Amniotic stem cell (primary cell): ENCODE results near the gene CNTN1.
"Not testable (repeated sequence)": the region's sequence is repeated elsewhere in the genome, so short reads cannot be mapped to it uniquely, and the experiment has no call there.

Source experiments
- DNase-seq: peaks from one replicate; lab custom pipeline; 2025; lab: John Stamatoyannopoulos, UW

CNTN1 gene

DNA sequence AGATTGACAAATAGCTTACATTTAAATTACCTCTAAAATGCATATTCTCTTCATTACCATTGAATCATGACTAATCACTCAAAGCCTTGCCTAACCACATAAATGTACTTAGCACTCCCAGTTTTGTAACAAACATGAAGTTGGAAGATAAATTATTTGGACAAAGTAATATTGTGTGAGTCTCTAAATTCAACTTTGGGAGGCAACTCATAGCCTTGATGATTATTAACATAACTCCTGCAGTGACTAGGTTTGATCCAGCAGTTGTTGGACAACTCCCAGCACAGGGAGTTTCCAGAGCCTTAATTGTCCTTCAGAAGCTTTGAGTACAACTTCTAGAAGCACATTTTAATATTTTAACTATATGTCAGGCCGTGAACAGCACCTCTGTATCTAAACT, 342.4 kb downstream of the CNTN1 start:
- DNase-seq, result no peak

DNA sequence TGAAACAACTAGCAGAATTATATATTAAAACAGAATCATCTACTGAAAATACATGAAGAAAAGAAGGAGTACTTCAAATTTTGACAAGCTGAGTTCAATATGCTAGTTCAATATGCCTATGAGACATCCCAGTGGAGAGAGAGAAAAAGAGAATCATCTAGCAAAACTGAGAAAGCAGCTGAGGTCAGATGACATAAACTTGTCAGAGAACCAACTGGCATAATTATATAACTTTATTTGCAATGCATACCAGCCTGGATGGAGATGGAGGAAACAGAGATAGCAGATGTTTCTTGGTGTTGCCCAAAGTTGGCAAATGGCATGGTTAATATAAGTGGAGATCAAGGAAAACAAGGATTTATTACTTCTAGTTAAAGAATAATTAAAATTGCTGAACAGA, 347.2 kb downstream of the CNTN1 start:
- DNase-seq, result no peak

DNA sequence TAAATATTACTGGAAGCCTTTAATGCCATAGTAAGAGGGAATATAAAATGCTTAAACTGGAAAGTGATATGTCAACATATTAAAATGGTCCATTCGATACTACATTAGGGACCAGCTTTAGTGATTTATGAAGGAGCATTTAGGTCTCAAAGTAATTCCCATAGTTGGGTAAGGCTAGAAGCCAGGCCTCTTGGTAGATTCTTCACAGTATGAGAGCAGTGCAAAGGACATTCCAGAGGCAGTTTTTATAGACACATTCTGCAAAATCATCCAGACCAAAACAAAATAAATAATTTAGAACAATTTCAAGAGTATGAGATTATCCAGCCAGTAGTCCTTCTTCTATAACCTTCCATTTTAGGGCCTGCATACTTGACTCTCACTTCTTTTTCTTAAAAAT, 353.3 kb downstream of the CNTN1 start:
- DNase-seq, result no peak

DNA sequence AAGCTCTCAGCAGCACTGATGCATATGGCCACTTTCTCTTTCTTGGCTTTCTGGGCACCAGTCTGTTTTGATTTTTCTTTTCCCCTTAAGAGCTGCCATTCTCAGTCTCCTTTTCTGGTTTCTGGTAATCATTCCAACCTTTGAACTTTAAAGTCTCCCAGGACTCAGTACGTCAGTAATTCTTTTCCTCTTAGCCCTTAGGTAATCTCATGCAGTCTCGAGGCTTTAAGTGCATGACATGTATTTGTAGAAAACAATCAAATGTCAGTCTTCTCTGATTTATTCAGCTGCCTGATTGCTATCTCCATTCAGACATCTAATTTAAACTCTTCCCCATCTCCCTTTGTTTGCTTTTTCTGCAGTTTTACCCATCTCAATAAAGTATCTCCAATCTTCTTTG, 356.8 kb downstream of the CNTN1 start:
- DNase-seq, result no peak

DNA sequence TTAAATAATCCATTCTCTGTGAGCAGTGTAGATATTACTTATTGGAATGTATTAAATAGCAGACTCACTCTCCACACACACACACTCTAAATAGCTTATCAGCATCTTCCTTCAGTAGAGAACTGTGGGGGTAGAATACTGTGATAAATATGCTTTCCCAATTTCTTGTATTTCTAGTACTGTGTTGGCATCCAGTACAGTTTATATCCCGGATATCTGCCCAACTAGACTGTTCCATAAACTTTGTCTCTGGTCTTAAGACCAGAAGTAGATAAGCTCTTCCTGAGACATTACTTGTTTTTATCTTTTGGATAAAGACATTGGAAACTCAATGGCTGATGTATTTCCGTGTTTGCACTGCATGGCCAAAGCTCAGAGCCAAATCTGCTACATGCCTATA, 359.7 kb downstream of the CNTN1 start:
- no peak for DNase-seq

DNA sequence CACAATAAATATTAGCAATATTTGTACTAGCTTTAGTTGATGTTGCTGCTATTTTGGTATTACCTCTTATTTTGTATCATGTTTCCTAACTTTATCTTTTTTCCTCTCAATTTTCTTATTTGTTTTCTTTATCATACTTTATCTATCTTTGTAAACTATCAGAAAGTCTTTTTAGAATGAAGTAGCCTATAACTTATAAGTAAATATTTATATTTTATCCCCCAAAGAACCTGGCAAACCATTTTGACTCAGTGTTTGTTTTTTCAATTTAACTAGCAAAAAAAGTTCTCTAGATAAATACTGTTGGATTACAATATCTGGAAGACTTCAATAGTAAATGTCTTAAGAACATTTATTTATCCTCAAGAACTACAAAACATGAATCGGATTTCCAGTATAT, 360.2 kb downstream of the CNTN1 start:
- DNase-seq, result no peak

DNA sequence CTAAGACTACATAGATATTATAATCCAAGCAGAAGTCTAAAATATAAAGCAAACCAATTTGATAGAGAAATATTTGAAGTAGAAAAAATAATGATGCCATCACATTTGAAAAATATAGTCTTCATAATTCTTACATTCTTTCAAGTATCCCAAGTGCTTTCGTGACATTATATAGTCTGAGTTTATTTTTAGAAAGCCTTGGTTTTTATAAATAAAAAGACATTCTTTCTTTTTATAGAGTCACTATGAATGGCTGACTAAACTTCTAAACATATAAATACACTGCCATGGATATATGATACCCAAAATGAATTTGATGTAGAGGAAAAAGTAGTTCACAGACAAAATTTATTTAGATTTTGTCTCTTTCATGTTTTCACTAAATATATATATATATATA, 360.8 kb downstream of the CNTN1 start:
- DNase-seq, result no peak

DNA sequence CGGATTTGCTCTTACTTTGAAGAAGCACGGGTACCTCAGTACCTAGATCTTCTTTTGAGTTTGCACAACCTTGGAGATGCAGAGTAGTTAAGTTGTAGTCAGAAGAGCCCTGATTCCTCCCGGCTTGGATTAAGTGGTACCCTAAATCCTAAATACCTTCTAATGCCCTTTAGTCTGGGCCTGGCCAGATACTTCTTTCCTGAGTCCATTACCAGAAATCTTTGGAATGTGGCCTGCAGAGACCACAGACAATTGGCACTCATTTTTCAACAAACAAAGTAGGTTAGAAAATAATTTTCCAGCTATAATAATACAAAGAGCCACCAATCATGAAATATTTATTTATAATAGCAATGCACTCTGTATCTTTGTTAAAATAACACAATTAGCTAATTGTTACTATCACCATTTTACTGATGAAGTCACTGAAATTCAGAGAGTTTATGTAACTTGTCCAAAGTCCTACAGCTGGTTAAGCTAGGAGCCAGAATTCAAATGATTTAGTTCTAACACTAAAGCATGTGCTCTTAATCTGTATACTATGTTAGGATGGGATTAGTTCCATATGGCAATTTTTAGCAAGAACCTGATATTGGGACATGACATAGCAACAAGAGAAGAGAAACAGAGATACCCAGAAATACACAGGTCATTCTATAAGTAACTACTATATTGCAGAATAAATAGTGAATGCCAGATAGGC, 363.8 kb downstream of the CNTN1 start:
- DNase-seq, result no peak

DNA sequence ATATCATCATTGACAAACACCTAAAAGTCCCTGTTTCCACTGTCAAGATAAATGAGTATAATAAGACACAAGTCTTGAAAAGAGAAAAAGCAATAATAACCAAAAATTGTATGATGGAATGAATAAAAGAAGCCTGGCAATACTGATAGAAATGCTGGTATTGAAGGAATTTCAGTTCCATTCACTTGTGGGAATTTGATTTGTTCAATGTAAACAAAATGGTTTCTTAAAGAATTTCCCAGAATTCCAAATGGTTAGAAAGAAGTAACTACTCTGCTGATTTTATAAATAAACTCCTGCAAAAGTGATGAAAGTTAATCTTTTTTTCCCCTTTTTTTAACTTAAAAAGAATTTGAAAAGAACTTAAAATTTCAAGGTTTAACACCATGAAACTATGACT, 366.0 kb downstream of the CNTN1 start:
- DNase-seq, result no peak

DNA sequence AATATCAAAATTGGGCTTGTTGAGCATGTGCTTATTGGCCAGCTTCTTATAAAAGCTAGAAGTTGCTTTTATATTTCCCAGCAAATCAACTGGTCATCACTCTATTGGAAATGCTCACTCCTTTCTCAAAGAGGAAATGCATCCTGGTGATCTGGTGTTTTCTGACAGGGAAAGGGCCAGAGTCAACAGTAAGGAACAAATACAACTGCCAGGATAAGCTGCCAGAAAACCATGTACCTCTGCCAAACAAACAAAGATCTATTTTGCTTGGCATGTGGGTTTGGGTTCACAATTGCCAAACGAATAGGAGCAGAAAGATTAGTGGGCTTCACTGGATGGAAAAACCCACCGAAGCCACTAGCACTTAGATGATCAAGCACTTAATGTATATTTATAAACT, 369.0 kb downstream of the CNTN1 start:
- DNase-seq, result no peak

DNA sequence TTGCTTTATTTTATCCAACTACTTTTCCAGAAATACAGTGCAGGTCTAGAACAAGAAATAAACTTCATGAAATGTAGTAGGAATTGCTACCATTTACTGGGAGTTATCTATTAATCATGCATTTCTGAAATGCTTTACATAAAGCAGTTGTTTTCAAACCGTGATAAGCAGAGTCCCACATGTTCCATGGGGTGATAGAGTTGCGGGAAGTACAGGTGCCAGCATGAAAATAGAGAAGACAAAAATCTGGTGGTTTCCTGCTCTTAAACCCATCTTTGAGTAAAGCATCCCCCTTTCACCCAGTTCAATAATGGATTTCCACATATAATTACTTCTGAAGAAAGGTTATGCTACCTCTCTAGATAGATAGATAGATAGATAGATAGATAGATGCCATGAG, 372.2 kb downstream of the CNTN1 start:
- no peak for DNase-seq

DNA sequence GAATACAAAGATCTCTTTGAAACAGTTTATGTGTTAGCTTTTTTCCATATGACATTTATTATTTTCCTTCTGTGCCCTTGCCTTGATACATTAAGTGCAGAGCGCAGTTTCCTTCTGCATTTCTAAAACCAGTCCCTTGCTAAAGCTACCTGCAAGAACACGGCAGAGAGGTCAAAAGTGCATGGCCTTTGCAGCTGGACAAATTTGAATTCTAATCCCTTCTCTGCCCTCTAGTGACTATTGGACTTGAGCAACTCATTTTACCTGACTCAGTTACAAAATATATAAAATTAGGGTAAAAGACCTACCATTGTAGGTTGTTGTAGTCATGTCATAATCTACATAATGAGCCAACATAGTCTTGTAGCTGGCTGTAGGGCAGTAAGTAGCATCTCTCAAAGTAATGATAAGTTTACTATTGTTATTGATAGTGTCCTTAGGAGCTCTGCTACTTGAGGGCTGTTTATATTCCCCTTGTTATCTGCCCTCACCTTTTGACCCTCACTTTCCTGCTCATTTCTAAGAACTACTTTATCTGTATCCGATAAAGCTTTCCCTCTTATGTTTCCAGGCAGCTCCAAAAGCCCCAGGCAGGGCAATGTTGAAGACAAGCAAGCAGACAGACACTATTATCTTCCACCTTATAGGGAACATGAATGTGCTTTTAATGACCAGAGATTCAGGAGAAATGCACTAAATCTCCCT, 375.9 kb downstream of the CNTN1 start:
- DNase-seq, result no peak

DNA sequence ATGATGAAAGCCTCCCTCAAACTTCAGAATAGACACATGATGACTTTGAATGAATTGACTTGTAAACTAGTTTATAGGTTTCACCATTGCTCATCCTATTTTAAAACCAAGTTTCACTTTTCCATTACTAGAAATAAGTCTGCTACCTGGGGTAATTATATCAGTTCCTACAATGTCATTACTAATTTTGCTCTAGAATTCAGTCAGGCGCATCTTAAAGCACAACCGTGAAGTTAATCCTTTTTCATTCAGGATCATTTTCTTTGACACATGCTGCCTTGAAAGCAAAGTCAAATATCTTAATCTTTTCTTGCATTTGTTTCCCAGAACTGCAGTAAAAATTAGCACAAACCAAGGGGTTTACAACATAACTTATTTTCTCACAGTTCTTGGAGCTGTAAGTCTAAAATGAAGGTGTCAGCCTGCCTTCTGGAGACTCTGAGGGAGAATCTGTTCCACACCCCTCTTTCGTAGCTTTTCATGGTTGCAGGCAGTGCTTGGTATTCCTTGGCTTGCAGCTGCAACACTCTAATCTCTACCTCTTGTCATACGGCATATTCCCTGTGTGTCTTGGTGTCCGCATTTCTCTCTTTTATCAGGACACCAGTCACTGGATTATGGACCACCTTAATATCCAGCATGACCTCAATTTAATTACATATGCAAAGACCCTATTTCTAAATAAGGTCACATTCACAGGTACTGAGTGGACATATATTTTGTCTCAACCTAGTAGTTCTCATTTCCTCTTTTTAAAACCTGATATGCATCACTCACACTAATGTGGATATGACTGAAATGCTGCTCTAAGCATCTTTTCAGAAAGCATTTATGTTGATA, 381.6 kb downstream of the CNTN1 start:
- no peak for DNase-seq

DNA sequence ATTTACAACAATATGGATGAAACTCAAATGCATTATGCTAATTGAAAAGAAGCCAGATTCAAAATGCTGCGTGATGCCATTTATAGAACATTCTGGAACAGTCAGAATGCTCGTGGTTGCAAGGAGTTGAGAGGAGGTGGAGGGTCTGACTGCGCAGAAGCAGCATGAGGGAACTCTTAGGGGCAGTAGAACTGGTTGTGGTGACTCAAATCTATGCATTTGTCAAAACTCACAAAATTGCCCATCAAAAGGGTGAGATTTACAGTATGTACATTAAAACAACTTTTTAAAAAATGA, 382.2 kb downstream of the CNTN1 start:
- no peak for DNase-seq

DNA sequence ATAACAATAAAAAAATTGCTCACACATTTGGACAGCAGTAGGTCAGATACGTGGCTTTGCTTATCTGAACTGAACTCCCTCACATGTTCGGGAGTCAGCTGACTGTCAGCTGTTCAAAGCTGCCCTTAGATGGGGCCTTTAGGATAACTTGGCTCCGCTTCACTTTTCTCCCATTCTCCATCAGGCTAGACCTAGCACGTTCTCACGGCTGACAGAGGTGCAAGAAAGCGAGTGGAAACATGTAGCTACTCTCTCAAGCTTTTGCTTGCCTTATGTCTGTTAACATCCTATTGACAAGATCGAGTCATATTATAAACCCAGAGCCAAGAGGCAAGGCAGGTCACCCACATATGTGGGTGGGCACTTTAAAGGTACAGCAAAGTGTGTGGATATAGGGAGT, 383.9 kb downstream of the CNTN1 start:
- DNase-seq, result no peak

DNA sequence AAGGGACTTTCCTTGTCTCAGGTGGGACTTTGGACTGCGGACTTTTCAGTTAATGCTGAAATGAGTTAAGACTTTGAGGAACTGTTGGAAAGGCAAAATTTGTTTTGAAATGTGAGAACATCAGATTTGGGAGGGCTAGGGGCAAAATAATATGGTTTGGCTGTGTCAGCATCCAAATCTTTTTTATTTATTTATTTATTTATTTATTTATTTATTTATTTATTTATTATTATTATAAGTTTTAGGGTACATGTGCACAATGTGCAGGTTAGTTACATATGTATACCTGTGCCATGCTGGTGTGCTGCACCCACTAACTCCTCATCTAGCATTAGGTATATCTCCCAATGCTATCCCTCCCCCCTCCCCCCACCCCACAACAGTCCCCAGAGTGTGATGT, 389.0 kb downstream of the CNTN1 start:
- DNase-seq, result not testable (repeated sequence)

DNA sequence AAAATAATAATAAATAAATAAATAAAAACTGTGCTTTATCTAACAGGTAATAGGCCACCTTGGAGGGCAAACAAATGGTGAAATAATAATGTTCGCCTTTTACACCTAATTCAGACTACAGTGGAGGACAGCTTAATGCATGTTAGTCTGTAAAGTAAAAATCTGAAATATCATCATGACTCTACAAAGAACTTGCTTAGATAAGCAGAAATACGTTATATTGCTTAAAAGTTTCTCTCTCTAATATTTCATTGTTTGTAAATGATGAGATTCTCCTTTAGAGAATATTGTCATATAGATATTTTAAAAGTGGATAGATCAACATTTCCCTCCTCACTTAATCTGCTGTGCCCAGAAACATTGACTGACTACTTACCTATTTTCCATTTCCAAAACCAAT, 397.2 kb downstream of the CNTN1 start:
- DNase-seq, result no peak

DNA sequence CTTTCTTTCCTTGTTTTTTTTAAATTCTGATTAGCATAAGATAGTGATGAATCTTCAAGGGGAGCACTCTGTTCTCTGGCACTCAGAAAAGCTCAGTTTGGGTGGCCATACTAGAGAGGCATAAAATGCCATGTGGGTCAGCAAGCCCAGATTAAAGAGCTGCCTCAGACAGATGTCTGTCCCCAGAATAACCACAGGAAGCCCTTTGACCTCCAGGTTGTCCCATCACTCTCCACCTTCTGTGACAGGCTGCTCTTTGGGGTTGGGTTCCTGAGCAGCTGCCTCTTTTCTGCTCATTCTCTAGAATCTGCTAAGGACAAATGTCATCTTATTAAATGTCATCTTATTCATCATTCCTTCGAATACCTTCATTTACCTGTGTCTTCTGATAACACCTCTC, 399.9 kb downstream of the CNTN1 start:
- DNase-seq, result no peak

DNA sequence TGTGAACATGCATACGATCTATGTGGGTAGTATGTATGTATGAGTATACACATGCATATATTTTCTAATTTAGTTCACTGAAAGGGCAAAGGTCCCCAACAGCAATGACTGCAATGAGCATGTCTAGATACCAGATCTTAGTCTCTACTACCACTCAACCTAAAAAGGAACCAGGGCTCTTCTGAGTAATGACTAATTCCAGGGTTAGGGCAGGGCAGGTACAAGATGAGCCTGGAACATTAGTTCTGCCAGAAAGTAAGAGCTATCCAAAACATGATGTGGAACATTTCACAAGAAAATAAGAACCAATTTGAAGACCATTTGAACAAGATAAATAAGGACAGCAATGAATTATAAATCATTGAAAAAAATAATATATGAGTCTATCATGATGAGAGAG, 404.6 kb downstream of the CNTN1 start:
- DNase-seq, result no peak

DNA sequence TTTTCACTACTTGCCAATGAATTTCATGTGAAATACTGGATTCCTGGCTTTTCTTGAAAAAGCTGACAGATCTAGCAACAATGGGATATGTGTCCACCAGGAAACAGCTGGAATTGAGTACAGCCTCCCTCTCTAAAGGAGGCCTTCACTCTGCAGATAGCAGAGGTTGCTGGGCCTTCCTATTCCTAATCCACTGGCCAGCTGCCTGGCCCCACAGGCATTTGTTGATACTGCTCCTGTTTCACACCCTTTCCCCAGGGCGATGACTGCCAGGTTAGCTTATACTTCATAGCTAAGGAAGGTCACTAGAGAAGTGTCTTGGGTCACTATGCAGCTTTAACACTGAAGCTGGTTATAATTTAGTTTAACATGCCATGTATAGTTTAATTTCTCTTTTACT, 408.3 kb downstream of the CNTN1 start:
- no peak for DNase-seq

DNA sequence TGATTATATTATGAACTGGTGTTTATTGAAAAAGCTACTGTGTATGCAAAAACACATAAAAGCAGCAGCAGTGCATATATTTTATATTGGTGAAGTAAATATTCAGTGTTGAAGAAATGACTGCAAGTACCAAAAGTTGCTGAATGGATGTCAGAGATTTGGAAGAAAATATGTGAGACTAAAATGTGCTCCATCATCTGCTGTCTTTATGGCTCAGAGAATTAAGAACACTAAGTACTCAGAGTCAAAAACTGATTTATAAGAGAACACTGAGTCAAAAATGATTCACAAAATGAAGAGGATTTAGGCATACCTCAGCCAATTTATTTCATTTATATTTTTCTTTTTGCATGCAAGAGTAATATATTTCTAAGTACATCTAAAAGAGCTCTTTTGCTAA, 409.6 kb downstream of the CNTN1 start:
- no peak for DNase-seq

DNA sequence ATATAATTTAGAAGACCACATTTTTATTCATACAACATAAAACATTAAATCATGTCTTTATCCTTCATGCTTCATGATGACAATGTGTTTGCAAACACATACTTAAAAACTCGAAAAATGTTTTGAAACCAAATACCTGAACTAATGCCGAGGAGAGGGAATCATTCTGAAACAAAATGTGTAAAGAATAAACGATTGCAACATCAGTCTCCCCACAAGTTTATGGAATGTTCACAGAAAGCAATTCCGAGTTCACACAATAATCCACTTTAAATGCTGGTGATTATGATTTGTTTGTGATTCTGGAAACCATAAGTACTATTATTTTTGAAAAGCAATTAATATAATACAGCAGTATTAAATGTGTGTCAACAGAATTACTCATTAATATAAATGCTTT, 411.4 kb downstream of the CNTN1 start:
- no peak for DNase-seq

DNA sequence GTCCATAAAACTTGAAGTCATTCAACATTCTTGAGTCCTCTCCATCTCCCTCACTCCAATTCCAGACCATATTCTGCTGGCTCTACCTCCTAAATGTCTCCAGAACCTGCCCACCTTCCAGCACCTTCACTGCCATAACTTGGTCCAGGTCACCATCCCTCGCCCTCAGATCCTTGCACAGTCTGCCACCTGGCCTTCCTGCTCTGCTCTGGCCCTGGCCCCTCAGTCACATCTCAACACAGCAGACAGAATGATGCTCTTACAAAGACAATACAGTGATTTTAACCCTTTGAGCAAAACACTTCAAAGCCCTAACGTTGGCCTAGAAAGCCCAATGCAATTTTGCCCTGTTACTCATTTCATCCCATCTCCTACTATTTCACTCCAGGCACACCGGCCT, 414.1 kb downstream of the CNTN1 start:
- no peak for DNase-seq
